DND-41 (cell line): ENCODE data around the gene SLC9A4.

Experiments used
- ATAC-seq: fragments of 200-7000 bp; cut with Tn5 transposase; 3 replicates; pipeline ENCODE4 v1.9.1; 2021; ENCODE audit warnings: low read depth; ENCODE audit not compliant: insufficient read depth
- DNase-seq: peaks from one replicate; pipeline ENCODE4 v3.0.0-alpha.2; 2020
- H2AFZ ChIP-seq: 2 replicates; pipeline ENCODE4 v1.6.0; 2012; ENCODE audit warnings: low read depth, low read length
- H3K27ac ChIP-seq: 2 replicates; pipeline ENCODE4 v1.5.1; 2012; ENCODE audit warnings: low read length, inconsistent platforms
- H3K27me3 ChIP-seq: fragments of 200-600 bp; sonication (generic); 2 replicates; pipeline ENCODE4 v1.6.0; 2012; ENCODE audit warnings: low read length, mild to moderate bottlenecking, inconsistent platforms; ENCODE audit not compliant: insufficient read depth, poor library complexity
- H3K36me3 ChIP-seq: 2 replicates; pipeline ENCODE4 v1.5.1; 2012; ENCODE audit warnings: low read length, inconsistent platforms; ENCODE audit not compliant: insufficient read depth
- H3K4me1 ChIP-seq: 2 replicates; pipeline ENCODE4 v1.5.1; 2012; ENCODE audit warnings: mild to moderate bottlenecking, low read length; ENCODE audit not compliant: insufficient read depth
- H3K4me2 ChIP-seq: 2 replicates; pipeline ENCODE4 v1.6.0; 2012; ENCODE audit warnings: mild to moderate bottlenecking, moderate library complexity, low read length, inconsistent platforms; ENCODE audit not compliant: insufficient read depth
- H3K4me3 ChIP-seq, 2 experiments: fragments of 200-600 bp in 1 of 2; shearing (Covaris generic) in 1 of 2; 2 replicates each; pipeline ENCODE4 v1.5.1; 2012 to 2016; ENCODE audit warnings: inconsistent platforms in 2 of 2, low read length in 2 of 2, mild to moderate bottlenecking in 2 of 2, low read depth in 1 of 2, moderate library complexity in 1 of 2
- H3K79me2 ChIP-seq: 2 replicates; pipeline ENCODE4 v1.6.0; 2012; ENCODE audit warnings: low read length, inconsistent platforms; ENCODE audit not compliant: insufficient read depth
- H3K9ac ChIP-seq: 2 replicates; pipeline ENCODE4 v1.6.0; 2012; ENCODE audit warnings: low read depth, mild to moderate bottlenecking, inconsistent platforms, low read length, moderate library complexity
- H3K9me3 ChIP-seq: 2 replicates; pipeline ENCODE4 v1.5.1; 2012; ENCODE audit warnings: low read length, moderate library complexity, mild to moderate bottlenecking, inconsistent platforms; ENCODE audit not compliant: insufficient read depth, severe bottlenecking
- H4K20me1 ChIP-seq: 2 replicates; pipeline ENCODE4 v1.6.0; 2012; ENCODE audit warnings: low read length; ENCODE audit not compliant: insufficient read depth
- EZH2 ChIP-seq: IDR thresholded peaks from 3 replicates; pipeline ENCODE4 v1.6.1; 2012; ENCODE audit warnings: borderline replicate concordance, low read depth, mild to moderate bottlenecking, moderate library complexity, low read length, inconsistent platforms; ENCODE audit not compliant: severe bottlenecking
- TF ChIP-seq, protein P1 (sequence below): IDR thresholded peaks from 2 replicates; pipeline ENCODE4 v1.5.1; 2012; ENCODE audit warnings: borderline replicate concordance, low read length, moderate library complexity, mild to moderate bottlenecking; ENCODE audit not compliant: poor library complexity, severe bottlenecking; ENCODE audit errors: extremely low read depth

Gene SLC9A4

DNA sequence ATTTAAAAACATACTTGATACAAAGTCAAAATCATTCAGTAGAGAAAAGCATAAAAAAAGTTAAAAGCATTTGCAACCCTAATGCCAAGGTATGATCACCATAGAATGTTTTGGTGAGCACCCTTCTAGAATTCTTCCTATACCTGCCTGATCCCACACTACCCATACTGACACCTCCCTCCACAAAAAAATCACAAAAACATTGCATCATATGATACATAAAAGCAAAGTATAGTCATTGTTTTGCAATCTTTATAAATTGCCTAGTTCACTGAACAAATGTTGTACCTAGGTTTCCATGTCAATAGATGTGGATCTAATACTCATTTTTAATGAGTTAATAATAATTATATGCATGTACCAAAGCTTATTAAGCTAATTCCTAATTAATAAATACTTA is 54.1 kb downstream of the SLC9A4 start:
- TF ChIP-seq EZH2, result no peak
- TF ChIP-seq, protein P1, sequence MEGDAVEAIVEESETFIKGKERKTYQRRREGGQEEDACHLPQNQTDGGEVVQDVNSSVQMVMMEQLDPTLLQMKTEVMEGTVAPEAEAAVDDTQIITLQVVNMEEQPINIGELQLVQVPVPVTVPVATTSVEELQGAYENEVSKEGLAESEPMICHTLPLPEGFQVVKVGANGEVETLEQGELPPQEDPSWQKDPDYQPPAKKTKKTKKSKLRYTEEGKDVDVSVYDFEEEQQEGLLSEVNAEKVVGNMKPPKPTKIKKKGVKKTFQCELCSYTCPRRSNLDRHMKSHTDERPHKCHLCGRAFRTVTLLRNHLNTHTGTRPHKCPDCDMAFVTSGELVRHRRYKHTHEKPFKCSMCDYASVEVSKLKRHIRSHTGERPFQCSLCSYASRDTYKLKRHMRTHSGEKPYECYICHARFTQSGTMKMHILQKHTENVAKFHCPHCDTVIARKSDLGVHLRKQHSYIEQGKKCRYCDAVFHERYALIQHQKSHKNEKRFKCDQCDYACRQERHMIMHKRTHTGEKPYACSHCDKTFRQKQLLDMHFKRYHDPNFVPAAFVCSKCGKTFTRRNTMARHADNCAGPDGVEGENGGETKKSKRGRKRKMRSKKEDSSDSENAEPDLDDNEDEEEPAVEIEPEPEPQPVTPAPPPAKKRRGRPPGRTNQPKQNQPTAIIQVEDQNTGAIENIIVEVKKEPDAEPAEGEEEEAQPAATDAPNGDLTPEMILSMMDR, result no peak
- Histone ChIP-seq H3K9me3 (no peaks in the 10 kb centered on the region), H2AFZ (no peak overlapping the region)

DNA sequence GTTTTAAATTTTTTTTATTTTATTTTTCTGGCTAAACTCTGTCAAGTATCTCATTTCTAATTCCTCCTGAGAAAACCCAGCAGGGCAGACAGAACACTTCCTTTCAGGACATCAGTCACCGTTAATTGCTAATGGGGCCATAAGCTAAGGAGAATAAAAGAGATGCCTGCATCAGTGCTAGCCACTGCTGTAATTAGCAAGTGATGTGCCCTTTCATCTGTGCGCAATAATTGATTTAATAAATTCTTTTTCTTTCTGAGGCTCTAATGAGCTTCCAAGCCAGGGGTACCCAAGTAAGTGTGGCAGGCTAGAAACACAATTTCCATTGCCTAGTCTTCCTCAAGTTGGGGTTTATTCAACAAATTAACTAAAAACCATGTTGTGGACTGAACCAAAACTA is 65.5 kb downstream of the SLC9A4 start:
- no peak overlapping the region for H2AFZ ChIP-seq
- no peaks in the 10 kb centered on the region for H3K9me3 ChIP-seq
- H4K20me1 ChIP-seq, result no peaks in the 10 kb centered on the region
- no peak for TF ChIP-seq EZH2
- TF ChIP-seq, protein P1, result no peak
- no peak overlapping the region for H3K27ac ChIP-seq
- no peak overlapping the region for H3K4me3 ChIP-seq
- no peak for ATAC-seq
- H3K27me3 ChIP-seq, result no peaks in the 10 kb centered on the region
- no peak overlapping the region for H3K4me2 ChIP-seq
- no peaks in the 10 kb centered on the region for H3K4me1 ChIP-seq
- no peak overlapping the region for H3K9ac ChIP-seq
- H3K36me3 ChIP-seq, result no peaks in the 10 kb centered on the region
- H3K79me2 ChIP-seq, result no peaks in the 10 kb centered on the region
- no peak for DNase-seq

More for the DNA sequence above, 54.1 kb downstream of the SLC9A4 start:
- no peaks in the 10 kb centered on the region for H3K4me1 ChIP-seq
- ATAC-seq (no peak), DNase-seq (no peak)
- no peaks in the 10 kb centered on the region for H3K27me3 ChIP-seq
- no peak overlapping the region for H3K27ac ChIP-seq
- no peaks in the 10 kb centered on the region for H3K79me2 ChIP-seq
- no peak overlapping the region for H3K4me2 ChIP-seq
- no peak overlapping the region for H3K9ac ChIP-seq
- H3K4me3 ChIP-seq, result no peak overlapping the region
- H3K36me3 ChIP-seq, result no peaks in the 10 kb centered on the region
- no peaks in the 10 kb centered on the region for H4K20me1 ChIP-seq

DNA sequence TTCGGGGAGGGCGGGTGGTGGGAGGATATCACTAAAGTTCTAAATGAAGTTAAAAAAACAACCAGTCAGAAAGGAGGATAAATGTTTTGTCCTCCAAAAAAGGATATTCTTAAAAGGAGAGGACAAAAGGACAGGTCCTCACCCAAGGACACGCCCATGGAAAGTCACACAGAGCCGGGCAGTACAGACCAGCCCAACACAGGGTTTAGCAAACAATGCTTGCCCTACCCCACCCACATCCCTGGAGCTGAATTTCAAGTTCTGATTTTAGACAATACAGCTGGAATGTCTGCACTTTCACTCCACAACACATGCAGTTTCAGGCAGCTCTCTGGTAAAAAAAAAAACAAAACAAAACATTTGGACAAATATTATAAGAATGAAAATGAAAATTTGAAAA is 67.9 kb downstream of the SLC9A4 start:
- Histone ChIP-seq H4K20me1 (no peaks in the 10 kb centered on the region), H3K4me1 (no peaks in the 10 kb centered on the region), H3K27me3 (no peaks in the 10 kb centered on the region), H3K4me3 (no peak overlapping the region), H3K27ac (no peak overlapping the region), H3K9me3 (no peaks in the 10 kb centered on the region), H3K9ac (no peak overlapping the region), H3K4me2 (no peak overlapping the region), H3K36me3 (no peaks in the 10 kb centered on the region), H3K79me2 (no peaks in the 10 kb centered on the region), H2AFZ (no peak overlapping the region)
- no peak for ATAC-seq
- DNase-seq, result no peak
- no peak for TF ChIP-seq EZH2
- TF ChIP-seq, protein P1, result no peak

DNA sequence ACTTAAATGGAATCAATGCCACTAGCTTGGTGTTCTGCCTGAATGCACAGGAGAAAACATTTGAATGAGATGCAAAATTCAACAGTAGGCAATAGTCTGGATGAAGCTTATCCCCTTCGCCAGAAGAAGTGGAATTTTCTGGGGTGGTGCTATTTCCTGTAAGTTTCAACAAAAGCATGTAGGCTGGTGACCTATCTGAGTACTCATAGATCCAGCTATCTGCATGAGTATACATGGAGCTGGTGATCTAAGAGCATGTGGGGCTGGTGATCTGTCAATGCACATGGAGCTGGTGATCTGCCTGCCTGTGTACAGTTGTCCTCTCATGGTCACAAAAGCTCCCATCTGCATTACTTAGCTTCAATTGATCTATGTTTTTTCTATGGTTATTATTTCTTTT is 71.2 kb downstream of the SLC9A4 start:
- no peak overlapping the region for H3K9ac ChIP-seq
- no peaks in the 10 kb centered on the region for H3K36me3 ChIP-seq
- H3K27me3 ChIP-seq, result no peaks in the 10 kb centered on the region
- H3K27ac ChIP-seq, result no peak overlapping the region
- no peak overlapping the region for H2AFZ ChIP-seq
- no peak overlapping the region for H3K4me2 ChIP-seq
- ATAC-seq (no peak), DNase-seq (no peak)
- TF ChIP-seq EZH2, result no peak
- TF ChIP-seq, protein P1, result no peak
- H4K20me1 ChIP-seq, result no peaks in the 10 kb centered on the region
- H3K9me3 ChIP-seq, result peaks cover 7% of the 10 kb centered on the region
- H3K4me3 ChIP-seq, result no peak overlapping the region
- H3K4me1 ChIP-seq, result no peaks in the 10 kb centered on the region
- no peaks in the 10 kb centered on the region for H3K79me2 ChIP-seq
